ENCODE data around the gene IL15.
A peak's percentile ranks its signal among the peaks of the same experiment; 100 is the strongest.
"Not testable (repeated sequence)": the region's sequence is repeated elsewhere in the genome, so short reads cannot be mapped to it uniquely, and the experiment has no call there.

Gene IL15, protein sequence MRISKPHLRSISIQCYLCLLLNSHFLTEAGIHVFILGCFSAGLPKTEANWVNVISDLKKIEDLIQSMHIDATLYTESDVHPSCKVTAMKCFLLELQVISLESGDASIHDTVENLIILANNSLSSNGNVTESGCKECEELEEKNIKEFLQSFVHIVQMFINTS

DNA sequence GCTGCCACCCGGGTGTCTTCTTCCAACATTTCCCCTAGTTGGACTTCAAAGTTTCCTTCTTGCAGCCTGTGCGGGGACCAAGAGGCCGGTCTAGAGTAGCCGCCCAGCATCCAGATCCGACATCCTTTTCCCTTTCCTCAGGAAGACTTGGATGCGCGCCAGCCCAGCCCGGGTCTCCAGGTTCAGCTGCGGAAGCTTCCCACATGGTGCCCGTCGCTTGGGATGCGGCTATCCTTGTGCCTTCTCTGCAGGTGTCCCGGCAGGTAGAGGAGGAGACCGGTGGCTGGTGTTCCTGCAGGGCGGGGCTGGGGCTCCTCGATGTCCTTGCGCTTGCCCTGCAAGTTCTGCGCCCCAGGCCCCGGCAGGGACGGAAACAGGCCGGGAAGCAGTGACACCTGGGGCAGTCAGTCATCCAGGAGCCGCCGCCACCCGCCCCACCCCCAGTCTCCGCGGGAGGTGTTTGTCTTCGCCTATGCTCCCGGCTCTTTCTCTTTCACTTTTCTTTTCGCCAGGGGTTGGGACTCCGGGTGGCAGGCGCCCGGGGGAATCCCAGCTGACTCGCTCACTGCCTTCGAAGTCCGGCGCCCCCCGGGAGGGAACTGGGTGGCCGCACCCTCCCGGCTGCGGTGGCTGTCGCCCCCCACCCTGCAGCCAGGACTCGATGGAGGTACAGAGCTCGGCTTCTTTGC is at the start of gene IL15:
TSS of gene IL15 (plus strand) at position 502 of the 689 bp plus-strand sequence. CDS start 82,882 bp downstream, outside the sequence.
- TF ChIP-seq, protein P1, sequence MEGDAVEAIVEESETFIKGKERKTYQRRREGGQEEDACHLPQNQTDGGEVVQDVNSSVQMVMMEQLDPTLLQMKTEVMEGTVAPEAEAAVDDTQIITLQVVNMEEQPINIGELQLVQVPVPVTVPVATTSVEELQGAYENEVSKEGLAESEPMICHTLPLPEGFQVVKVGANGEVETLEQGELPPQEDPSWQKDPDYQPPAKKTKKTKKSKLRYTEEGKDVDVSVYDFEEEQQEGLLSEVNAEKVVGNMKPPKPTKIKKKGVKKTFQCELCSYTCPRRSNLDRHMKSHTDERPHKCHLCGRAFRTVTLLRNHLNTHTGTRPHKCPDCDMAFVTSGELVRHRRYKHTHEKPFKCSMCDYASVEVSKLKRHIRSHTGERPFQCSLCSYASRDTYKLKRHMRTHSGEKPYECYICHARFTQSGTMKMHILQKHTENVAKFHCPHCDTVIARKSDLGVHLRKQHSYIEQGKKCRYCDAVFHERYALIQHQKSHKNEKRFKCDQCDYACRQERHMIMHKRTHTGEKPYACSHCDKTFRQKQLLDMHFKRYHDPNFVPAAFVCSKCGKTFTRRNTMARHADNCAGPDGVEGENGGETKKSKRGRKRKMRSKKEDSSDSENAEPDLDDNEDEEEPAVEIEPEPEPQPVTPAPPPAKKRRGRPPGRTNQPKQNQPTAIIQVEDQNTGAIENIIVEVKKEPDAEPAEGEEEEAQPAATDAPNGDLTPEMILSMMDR (IDR thresholded peaks at IDR 0.05; ENCODE audit: unreplicated experiment in 3 of 3): no peak
- Mint-ChIP-seq H3K36me3 (ENCODE audit: low read depth) (no peaks in the 10 kb centered on the region), H3K4me1 (no peaks in the 10 kb centered on the region), H3K4me3 (peak within 1 kb of the TSS; percentile 88 to 94 (median 93)), H3K27ac (no peak within 1 kb of the TSS), H3K9me3 (peaks cover 4% of the 10 kb centered on the region), H3K27me3 (ENCODE audit: low read depth) (peaks cover 64% of the 10 kb centered on the region)

DNA sequence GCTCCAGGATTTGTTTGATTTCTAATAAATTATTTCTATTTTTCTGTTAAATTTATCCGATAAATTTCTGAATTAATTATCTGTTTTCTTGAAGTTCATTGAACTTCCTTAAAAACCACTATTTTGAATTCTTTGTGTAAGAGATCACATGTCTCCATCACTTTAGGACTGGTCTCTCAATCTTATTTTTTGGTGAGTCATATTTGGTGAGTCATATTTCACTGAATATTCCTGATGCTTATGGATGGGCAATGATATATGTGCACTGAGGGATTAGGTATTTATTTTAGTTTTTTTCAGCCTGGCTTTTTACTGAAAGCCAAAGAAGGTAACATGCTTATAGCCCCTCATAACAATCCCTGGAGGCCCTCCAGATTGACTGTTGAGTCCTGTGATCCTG is 48.5 kb upstream of the IL15 start:
- Mint-ChIP-seq H3K27me3 (ENCODE audit: low read depth) (peaks cover under 1% of the 10 kb centered on the region), H3K36me3 (ENCODE audit: low read depth) (no peaks in the 10 kb centered on the region), H3K4me1 (no peaks in the 10 kb centered on the region), H3K9me3 (peaks cover 31% of the 10 kb centered on the region), H3K27ac (no peak overlapping the region), H3K4me3 (no peak overlapping the region)
- TF ChIP-seq, protein P1 (IDR thresholded peaks at IDR 0.05; ENCODE audit: unreplicated experiment in 3 of 3): no peak

DNA sequence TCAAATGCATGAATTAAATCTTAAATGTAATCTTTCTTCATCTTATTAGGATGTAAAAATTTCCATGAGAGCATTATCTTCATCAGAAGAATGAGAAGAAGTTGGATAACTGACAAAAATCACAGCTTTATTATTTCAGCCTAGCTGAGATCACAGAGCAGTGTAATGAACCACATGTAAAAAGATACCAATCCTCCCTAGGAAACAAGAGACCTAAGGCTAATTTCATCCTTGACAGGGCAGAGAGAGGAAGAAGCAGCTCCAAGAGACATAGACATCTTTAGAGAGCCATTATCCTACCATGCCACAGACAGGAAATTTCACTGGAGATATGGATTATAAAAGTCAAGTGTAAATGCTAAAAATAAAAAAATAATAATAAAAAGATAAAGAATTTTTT is 40.9 kb upstream of the IL15 start:
- H3K4me1 Mint-ChIP-seq: no peaks in the 10 kb centered on the region
- H3K36me3 Mint-ChIP-seq (ENCODE audit: low read depth): no peaks in the 10 kb centered on the region
- peaks cover 4% of the 10 kb centered on the region for H3K27me3 Mint-ChIP-seq (ENCODE audit: low read depth)
- H3K9me3 Mint-ChIP-seq: peaks cover 10% of the 10 kb centered on the region
- H3K4me3 Mint-ChIP-seq: no peak overlapping the region
- no peak overlapping the region for H3K27ac Mint-ChIP-seq
- TF ChIP-seq, protein P1 (IDR thresholded peaks at IDR 0.05; ENCODE audit: unreplicated experiment in 3 of 3): no peak

DNA sequence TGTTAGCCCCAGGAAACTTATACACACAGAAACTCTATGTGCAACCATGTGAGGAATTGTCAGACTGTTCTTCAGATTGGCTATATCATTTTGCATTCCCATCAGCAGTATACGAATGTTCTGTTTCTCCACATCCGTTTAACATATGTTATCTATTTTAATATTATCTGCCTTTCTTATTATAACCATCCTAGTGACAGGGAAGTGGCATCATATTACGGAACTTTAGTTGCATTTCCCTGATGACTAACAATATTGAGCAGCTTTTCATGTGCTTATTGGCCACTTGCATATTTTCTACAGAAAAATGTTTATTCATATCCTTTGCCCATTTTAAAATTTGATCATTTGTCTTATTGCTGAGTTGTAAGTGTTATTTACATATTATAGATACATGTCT is 36.5 kb upstream of the IL15 start:
- no peaks in the 10 kb centered on the region for H3K4me1 Mint-ChIP-seq
- H3K4me3 Mint-ChIP-seq: no peak overlapping the region
- H3K27ac Mint-ChIP-seq: no peak overlapping the region
- TF ChIP-seq, protein P1 (IDR thresholded peaks at IDR 0.05; ENCODE audit: unreplicated experiment in 3 of 3): no peak
- no peaks in the 10 kb centered on the region for H3K27me3 Mint-ChIP-seq (ENCODE audit: low read depth)
- peaks cover 3% of the 10 kb centered on the region for H3K9me3 Mint-ChIP-seq
- no peaks in the 10 kb centered on the region for H3K36me3 Mint-ChIP-seq (ENCODE audit: low read depth)

DNA sequence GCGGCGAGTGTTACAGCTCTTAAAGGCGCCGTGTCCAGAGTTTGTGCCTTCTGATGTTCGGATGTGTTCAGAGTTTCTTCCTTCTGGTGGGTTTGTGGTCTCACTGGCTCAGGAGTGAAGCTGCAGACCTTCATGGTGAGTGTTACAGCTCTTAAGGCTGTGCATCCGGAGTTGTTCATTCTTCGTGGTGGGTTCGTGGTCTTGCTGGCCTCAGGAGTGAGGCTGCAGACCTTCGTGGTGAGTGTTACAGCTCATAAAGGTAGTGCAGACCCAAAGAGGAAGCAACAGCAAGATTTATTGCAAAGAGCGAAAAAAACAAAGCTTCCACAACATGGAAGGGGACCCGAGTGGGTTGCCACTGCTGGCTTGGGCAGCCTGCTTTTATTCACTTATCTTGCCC is 31.7 kb upstream of the IL15 start:
- not testable (repeated sequence) for H3K9me3 Mint-ChIP-seq; H3K4me1 Mint-ChIP-seq; H3K27ac Mint-ChIP-seq; H3K27me3 Mint-ChIP-seq (ENCODE audit: low read depth); H3K36me3 Mint-ChIP-seq (ENCODE audit: low read depth); H3K4me3 Mint-ChIP-seq

DNA sequence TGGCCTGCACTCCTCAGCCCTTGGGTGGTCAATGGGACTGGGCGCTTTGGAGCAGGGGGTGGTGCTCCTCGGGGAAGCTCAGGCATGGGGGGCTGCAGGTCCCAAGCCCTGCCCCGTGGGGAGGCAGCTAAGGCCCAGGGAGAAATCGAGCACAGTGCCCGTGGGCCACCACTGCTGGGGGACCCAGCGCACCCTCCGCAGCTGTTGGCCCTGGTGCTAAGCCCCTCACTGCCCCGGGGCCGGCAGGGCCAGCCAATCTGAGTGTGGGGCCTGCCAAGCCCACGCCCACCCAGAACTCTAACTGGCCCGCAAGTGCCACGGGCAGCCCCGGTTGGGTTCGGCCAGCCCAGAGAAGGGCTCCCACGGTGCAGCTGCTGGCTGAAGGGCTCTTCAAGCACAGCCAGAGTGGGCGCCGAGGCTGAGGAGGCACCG is 30.9 kb upstream of the IL15 start:
- TF ChIP-seq, protein P1 (IDR thresholded peaks at IDR 0.05; ENCODE audit: unreplicated experiment in 3 of 3): no peak
- H3K4me1 Mint-ChIP-seq: no peaks in the 10 kb centered on the region
- H3K27ac Mint-ChIP-seq: no peak overlapping the region

More for the DNA sequence above, 30.9 kb upstream of the IL15 start:
- peaks cover 3% of the 10 kb centered on the region for H3K9me3 Mint-ChIP-seq
- H3K4me3 Mint-ChIP-seq: no peak overlapping the region
- no peaks in the 10 kb centered on the region for H3K36me3 Mint-ChIP-seq (ENCODE audit: low read depth)
- no peaks in the 10 kb centered on the region for H3K27me3 Mint-ChIP-seq (ENCODE audit: low read depth)
